GM21390 (cell line): ENCODE data around the gene ANKRD42.
"Not testable (repeated sequence)": the region's sequence is repeated elsewhere in the genome, so short reads cannot be mapped to it uniquely, and the experiment has no call there.

ENCODE experiments used
- ATAC-seq: cut with Tn5 transposase; IDR thresholded peaks from one replicate; pipeline ENCODE4 v1.9.1; 2021; ENCODE audit not compliant: unreplicated experiment

ANKRD42 gene

GRCh38 chr11:83172551-83172950 is 21.0 kb upstream of the ANKRD42 start:
- no peak for ATAC-seq

DNA sequence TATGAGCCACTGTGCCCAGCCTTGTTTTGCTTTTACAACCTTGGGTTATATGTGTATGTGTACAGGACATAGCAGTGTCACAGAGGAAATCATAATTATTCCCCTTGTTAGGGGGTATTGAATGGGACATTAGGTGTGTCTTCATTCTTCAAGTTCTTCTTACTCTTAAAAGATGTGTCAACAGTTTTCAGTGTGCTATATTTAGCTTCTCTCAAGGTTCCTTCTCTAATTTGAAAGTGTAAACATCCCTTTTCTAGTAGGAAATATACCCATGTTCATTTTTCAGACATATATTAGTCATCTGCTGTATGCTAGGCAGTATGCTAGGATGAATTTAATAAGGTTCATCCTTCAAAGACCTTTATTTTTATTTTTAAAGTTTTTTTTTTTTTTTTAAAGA is 19.5 kb upstream of the ANKRD42 start:
- ATAC-seq, result no peak

DNA sequence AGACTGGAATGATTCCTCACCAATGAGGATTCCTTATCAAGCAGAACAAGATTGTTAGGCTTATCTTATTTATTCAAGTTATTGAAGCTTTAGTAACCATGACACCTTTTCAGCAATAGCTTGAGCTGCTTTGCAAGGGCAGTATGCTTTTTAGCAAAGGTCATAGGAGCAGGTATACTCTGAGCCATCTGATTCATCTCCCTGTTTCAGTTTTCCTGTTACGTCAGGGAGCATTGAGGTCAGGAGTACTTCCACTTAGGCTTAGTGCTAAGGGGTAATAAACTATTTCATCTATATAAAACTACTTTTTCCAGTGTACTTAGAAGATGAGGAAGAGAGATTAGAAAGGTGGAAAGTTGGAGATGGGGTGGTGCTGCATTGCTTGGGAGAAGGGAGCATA is 17.7 kb upstream of the ANKRD42 start:
- no peak for ATAC-seq

DNA sequence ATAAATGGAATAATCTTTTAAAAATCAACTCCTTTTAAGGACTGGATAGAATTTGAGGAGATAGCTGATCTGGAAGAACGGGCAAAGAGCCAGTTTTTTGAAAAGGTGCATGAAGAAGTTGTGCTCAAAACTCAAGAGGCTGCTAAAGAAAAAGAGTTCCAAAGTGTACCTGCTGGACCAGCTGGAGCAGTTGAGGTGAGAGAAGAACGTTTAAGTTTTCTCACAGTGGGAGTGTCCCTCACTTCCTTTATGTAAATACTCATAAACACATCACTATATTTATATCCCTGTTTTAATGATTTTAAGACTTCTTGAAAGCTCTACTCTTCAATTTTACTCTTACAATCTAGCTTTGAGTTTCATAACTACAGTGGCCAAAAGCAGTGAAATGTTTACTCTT is 11.7 kb upstream of the ANKRD42 start:
- ATAC-seq, result no peak

DNA sequence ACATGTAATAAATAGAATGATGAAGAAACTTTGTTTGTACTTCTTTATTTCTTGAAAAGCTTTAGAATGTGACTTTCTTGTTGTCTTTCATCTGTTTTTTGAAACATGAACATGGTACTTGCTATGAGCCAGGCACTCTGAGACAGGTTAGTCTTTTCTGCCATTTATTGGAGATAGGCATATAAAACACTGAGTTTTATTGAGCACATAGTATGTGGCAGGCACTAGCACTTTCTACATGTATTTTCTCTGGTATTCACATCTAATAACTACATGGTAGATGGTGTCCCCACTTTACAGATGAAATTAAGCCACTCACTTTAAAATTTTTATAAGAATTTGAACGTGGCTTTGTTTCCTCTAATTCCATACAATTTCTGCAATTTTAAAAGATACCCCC is 7.7 kb upstream of the ANKRD42 start:
- no peak for ATAC-seq

DNA sequence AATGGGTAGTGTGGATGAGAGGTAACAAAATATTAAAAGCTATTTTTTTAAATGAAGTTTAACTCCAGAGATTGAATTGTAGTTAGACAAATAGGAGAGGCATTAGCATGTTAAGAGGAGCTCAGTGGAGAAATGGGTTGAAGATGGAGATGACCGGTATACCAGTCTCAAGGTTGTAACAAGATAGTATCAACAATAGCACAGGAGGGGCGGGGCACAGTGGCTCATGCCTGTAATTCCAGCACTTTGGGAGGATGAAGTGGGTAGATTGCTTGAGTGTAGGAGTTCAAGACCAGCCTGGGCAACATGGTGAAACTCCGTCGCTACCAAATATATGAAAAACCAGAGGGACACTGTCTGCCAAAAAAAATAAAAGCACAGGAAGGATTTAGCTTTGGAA is 6.0 kb upstream of the ANKRD42 start:
- ATAC-seq, result no peak

DNA sequence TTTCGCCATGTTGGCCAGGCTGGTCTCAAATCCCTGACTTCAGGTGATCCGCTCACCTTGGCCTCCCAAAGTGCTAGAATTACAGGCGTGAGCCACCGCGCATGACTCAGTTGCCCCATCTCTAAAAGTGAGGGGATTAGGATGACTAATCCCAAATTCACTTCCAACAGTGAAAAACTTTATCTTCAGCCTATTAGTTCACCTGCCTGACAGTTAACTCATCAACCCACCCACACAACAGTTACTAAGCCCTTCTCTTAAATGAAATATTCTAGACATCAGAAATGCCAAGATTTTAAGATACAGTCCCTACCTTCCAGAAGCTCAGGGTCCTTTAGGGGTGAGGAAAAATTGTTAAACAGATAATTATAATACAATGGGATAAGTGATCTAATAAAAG is 2.0 kb upstream of the ANKRD42 start:
- ATAC-seq, result no peak

- no peak for ATAC-seq
Measured at GRCh38 chr11:83191986-83192385, 1.5 kb upstream of the ANKRD42 start.

DNA sequence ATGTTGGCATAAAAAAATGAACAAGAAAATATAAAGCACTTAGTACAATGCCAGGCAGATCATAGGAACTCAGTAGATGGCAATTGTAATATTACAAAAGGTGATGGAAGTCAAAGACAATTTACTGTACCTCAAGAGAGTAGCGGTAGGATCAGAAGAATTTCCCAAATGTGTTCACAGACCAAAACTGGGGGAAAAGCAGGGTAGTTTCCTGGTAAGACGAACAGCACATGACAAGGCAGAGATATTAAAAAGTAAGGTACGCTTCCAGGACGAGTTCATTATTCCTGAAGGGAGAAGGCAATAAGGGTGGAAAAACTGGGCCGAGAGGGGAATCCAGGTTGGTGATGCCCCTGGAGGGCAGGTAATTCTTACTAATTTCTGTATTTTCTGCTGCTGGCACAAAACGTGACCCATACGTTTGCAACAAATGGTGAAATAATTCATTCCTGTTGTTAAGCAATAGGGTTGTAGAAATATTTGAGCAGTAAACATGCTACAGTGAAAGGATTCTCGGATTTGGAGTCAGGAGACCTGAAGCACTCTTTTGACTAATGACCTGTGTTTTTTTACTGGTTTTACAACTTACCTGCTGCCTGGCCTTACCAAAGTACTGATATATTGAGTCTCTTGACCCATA is 786 bp upstream of the ANKRD42 start:
- ATAC-seq, result no peak

DNA sequence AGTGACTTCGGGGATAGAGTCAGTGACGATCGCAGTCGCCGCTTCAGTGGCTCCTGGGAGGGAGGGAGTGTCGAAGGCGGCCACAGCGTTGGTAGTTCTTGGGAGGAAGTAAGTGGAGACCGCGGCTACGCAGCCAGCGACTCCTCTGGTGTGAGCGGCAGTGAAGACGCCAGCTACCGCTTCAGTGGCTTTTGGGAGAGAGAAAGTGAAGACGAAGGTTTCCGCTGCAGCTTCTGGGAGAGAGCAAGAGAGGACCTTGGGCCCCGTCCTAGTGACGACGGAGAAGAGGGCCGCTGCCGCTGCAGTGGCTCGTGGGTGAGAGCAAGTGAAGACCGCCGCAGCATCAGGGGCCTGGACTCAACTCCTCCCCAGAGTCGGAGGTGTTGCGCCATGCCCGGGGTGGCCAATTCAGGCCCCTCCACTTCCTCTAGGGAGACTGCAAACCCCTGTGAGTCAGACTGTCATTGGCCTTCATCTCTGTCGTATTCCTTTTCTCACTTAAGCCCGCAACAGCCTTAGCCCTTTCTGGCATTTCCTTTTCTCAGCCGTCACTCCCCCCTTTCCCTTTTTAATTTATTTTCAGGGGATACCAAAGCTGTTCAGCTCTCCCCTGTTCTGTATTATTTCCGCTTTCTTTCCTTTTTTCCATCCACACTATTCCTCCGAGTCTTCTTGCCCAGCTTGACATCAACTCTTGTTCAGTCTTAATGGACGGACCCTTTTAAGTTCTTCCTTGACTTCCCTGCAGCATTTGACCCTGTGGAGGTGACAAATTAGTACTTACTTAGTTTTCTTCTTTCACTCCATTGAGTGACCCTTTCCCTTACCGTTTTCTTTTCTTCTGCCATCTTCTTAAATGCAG is 1.0 kb downstream of the ANKRD42 start:
- peak; percentile 53 for ATAC-seq

DNA sequence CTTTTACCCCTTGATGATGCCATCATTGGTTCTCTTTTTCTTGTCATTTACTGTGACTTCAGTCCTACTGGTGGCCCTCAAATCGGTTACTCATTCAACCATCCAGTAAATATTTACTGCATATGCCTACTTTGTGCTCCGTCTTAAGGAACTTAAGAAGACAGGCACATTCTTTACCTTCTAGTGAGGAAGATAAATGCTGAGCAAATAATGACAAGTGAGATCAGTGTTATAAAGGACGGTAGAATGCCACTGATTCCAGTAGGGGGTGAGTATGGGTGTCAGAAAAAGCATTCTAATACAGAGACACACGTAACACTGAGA is 1.6 kb downstream of the ANKRD42 start:
- ATAC-seq, result no peak

- ATAC-seq, result no peak
Measured at GRCh38 chr11:83195649-83196048, 2.1 kb downstream of the ANKRD42 start.

DNA sequence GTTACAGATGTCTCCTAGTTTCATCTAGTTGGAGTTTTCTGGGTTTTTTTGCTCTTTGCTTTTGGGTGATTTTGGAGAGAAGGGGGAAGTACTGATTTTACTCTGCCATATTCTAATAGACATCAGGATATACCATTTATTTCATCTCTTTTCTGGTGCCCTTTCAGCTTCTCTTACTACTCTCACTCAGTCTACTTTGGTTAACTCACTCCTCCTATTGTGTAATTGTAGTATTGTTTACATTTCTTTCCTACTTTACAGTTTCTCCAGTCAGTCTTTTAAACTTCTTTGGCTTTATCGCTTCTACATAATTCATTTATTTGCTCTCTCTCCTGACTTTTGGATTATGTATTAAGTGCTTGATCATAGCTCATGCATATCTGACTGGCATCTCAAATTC is 6.5 kb downstream of the ANKRD42 start:
- ATAC-seq, result no peak

GRCh38 chr11:83205608-83206185 is 12.2 kb downstream of the ANKRD42 start:
- ATAC-seq, result no peak

DNA sequence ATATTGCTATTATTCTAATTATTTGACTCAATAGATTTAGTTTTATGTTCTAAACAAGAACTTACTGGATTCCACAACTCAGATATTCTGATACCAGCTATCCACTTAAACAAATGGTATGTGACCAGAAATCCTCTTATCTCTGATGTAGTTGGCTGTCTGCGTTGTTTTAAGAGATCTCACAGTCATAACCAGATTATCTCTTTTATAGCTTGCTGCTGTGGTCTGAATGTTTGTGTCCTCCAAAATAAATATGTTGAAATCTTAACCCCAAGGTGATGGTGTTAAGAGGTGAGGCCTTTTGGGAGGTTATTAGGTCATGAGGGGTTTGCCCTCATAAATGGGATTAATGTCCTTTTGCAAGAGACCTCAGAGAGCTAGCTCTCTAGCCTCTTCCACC is 12.7 kb downstream of the ANKRD42 start:
- no peak for ATAC-seq

- not testable (repeated sequence) for ATAC-seq
Measured at GRCh38 chr11:83206771-83207382, 13.4 kb downstream of the ANKRD42 start.

DNA sequence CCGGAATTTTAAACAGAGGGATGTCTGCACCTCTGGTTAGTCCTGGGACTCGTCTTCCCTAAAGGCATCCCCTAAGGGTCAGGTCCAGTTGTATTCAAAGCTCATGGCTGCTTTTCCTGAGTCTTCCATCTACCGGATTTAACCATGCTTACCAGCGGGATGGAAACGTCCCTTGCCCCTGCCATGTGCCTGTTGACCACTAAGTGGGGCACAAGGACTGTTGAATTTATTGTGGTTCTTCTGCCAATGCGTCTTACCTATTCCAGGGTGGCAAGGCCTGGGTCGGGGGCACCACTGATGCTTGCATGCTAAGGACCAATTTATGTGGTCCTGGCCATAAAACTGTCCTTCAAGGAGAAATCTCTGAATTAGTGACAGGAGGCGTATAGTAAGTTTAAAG is 25.6 kb downstream of the ANKRD42 start:
- ATAC-seq, result no peak

DNA sequence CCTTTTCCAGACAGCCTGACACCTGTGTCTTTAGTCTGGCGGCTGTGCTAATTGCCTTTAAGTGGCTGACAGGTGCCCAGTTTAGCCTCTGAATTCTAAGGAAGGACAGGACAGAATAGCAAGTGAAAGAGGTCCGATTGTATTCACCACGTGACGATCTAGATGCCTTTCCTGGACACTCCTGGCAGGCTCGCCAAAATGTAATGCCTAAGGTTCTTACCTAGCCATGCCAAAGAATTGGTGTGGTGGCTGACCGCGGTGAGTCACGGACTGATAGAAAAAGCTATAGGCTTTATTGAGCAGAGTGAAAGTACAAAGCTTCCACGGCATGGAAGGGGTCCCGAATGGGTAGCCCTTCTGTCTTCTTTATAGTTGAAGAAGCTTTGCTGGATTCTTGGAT is 26.7 kb downstream of the ANKRD42 start:
- no peak for ATAC-seq

GRCh38 chr11:83221694-83222093 is 28.2 kb downstream of the ANKRD42 start:
- ATAC-seq, result no peak

- ATAC-seq, result no peak
Measured at GRCh38 chr11:83222499-83222898, 29.0 kb downstream of the ANKRD42 start.

DNA sequence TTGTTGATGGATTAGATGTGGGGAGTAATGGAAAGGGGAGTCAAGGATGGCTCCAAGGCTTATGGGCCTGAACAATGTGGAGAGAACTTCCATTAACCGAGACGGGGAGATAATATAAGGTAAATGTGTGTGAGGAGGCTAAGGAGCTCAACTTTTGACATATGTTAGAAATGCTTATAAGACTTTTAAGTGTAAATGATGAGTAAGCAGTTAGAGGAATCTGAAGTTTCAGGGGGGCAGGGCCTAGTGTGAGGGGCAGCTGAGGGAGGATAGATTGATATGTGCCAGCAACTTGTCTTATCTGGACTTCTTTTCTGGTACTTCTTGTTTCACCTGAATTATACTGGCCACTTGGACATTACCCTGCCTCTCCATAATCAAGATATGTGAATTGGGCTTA is 29.9 kb downstream of the ANKRD42 start:
- no peak for ATAC-seq

DNA sequence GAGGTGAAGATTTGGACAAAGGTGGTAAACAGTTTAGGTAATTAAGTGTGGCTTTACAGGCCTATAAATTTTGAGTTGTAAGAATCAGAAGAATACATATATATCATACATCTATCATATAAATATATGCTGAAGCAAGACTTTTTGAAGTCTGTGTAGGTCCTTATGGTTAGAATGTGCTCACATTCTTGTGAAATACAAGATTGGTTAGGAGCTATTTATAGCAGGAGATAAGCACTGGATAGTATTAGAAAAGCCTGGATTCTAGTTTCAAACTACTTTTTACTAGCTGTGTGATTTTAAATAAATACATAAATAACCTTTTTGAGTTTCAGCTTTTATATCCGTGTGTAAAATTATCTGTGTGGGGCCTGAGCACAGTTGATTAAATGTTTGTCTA is 42.3 kb downstream of the ANKRD42 start:
- ATAC-seq, result no peak
